ENCODE data around the gene SYNE3. TPM values are rescaled to one million over a fixed set of nuclear protein-coding genes. Genes with fewer than 3 reads are reported as not detected.
"Not testable (repeated sequence)": the region's sequence is repeated elsewhere in the genome, so short reads cannot be mapped to it uniquely, and the experiment has no call there.

The SYNE3 gene
- total RNA-seq, 1 donor from 2014 or later: 42.6 TPM

- peaks cover 13% of the 10 kb centered on the region for H3K36me3 Mint-ChIP-seq (ENCODE audit: low read depth)
- H3K4me3 Mint-ChIP-seq: peak overlapping the region; percentile 93
- DNase-seq (ENCODE audit: low spot score): peak; percentile 86
These were observed 576 bp downstream of the SYNE3 start for GRCh38 chr14:95515596-95516552.

GRCh38 chr14:95515080-95515489 lies 1.4 kb downstream of the SYNE3 start:
- Mint-ChIP-seq H3K4me3 (peak overlapping the region; percentile 93), H3K27ac (peak overlapping the region; percentile 94), H3K27me3 (ENCODE audit: insufficient read depth) (no peaks in the 10 kb centered on the region), H3K4me1 (ENCODE audit: low read depth) (peaks cover 75% of the 10 kb centered on the region), H3K36me3 (ENCODE audit: low read depth) (peaks cover 15% of the 10 kb centered on the region), H3K9me3 (no peaks in the 10 kb centered on the region)
- intact Hi-C loops (cut with micrococcal nuclease): loop anchor here (5.0 kb wide), 2 partner anchors 358 to 847 kb away; partner anchors contain the start of genes ATG2B, DICER1 and GSKIP
- no peak for DNase-seq (ENCODE audit: low spot score)

More at GRCh38 chr14:95515596-95516552, 576 bp downstream of the SYNE3 start:
- intact Hi-C loops (cut with micrococcal nuclease): loop anchor here (1.0 to 5.0 kb wide), 6 partner anchors 11 to 846 kb away; partner anchors contain the start of genes ATG2B, DICER1 and GSKIP
- peaks cover 76% of the 10 kb centered on the region for H3K4me1 Mint-ChIP-seq (ENCODE audit: low read depth)
- no peaks in the 10 kb centered on the region for H3K9me3 Mint-ChIP-seq
- peak overlapping the region; percentile 94 for H3K27ac Mint-ChIP-seq
- no peaks in the 10 kb centered on the region for H3K27me3 Mint-ChIP-seq (ENCODE audit: insufficient read depth)

- Mint-ChIP-seq H3K9me3 (no peaks in the 10 kb centered on the region), H3K4me1 (ENCODE audit: low read depth) (peaks cover 74% of the 10 kb centered on the region), H3K27me3 (ENCODE audit: insufficient read depth) (no peaks in the 10 kb centered on the region), H3K4me3 (peak overlapping the region; percentile 93), H3K27ac (peak overlapping the region; percentile 94), H3K36me3 (ENCODE audit: low read depth) (peaks cover 19% of the 10 kb centered on the region)
- DNase-seq (ENCODE audit: low spot score): no peak
- intact Hi-C loops (cut with micrococcal nuclease): loop anchor here (5.0 kb wide), 2 partner anchors 357 to 848 kb away; partner anchors contain the start of genes ATG2B, DICER1 and GSKIP
These were observed 2.0 kb downstream of the SYNE3 start for GRCh38 chr14:95514131-95515079.

DNA sequence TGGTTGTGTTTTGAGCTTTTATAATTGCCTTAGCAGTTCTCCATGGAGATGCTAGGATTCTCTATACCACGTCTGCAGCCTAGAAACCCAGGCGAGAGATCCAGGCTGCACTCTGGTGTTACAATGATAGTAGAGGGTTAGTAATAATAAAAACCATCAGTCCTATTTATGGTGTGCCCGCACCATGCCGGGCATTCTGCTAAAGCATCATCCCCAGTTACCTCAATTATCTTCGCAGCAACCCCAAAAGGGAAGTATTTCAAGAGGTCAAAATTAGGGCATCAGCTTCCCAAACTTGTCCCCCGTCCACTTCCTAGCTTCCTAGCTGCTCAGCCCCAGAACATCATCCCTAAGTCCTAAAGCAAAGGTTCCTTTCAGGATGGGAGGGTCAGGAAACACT lies 3.2 kb downstream of the SYNE3 start:
- no peak for DNase-seq (ENCODE audit: low spot score)
- H3K4me1 Mint-ChIP-seq (ENCODE audit: low read depth): peaks cover 73% of the 10 kb centered on the region
- intact Hi-C loops (cut with micrococcal nuclease): no loop called here
- peak overlapping the region; percentile 19 for H3K4me3 Mint-ChIP-seq
- H3K27ac Mint-ChIP-seq: peak overlapping the region; percentile 31
- H3K9me3 Mint-ChIP-seq: no peaks in the 10 kb centered on the region
- H3K36me3 Mint-ChIP-seq (ENCODE audit: low read depth): peaks cover 24% of the 10 kb centered on the region
- no peaks in the 10 kb centered on the region for H3K27me3 Mint-ChIP-seq (ENCODE audit: insufficient read depth)

DNA sequence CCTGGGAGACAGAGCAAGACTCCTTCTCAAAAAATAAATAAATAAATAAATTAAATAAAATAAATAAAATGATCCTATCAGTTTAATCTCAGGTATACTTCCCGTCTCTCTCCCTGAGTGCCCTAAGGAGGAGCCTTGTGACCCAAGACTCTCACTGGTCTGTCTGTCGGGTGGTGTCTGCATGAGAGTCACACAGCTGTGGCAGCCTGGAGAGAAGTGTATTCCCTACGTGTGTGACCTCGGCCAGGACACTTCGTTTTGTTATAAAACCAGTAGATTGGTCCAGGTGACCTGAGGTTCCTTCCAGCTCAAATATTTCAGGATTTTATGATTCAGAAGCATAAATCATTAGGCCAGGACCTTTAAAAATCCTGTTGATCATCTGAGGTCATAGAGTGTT lies 4.8 kb downstream of the SYNE3 start:
- Mint-ChIP-seq H3K36me3 (ENCODE audit: low read depth) (peaks cover 26% of the 10 kb centered on the region), H3K27me3 (ENCODE audit: insufficient read depth) (no peaks in the 10 kb centered on the region), H3K4me3 (no peak overlapping the region), H3K9me3 (no peaks in the 10 kb centered on the region), H3K4me1 (ENCODE audit: low read depth) (peaks cover 74% of the 10 kb centered on the region), H3K27ac (no peak overlapping the region)
- no peak for DNase-seq (ENCODE audit: low spot score)
- intact Hi-C loops (cut with micrococcal nuclease): no loop called here

DNA sequence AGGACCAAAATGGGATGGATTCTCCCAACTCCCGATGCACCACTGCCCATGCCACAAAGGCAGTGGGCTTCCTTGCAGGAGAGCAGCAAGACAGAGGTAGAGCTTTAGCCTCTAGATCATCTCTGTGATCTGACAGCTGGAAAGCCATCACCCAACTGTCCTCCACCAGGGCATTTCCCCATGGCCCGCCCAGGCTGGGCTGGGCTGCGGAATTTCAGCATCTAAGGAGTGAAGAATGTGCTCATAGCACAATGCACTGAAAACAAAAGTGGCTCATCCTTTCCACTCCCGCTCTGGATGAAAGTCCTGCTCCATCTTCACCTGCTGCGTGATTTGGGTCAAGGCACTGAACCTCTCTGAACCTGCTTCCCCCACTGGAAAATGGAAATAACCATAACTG lies 5.6 kb downstream of the SYNE3 start:
- peaks cover 81% of the 10 kb centered on the region for H3K4me1 Mint-ChIP-seq (ENCODE audit: low read depth)
- H3K27me3 Mint-ChIP-seq (ENCODE audit: insufficient read depth): no peaks in the 10 kb centered on the region
- no peaks in the 10 kb centered on the region for H3K9me3 Mint-ChIP-seq
- no peak overlapping the region for H3K27ac Mint-ChIP-seq
- H3K4me3 Mint-ChIP-seq: no peak overlapping the region
- H3K36me3 Mint-ChIP-seq (ENCODE audit: low read depth): peaks cover 26% of the 10 kb centered on the region
- DNase-seq (ENCODE audit: low spot score): no peak
- intact Hi-C loops (cut with micrococcal nuclease): no loop called here

DNA sequence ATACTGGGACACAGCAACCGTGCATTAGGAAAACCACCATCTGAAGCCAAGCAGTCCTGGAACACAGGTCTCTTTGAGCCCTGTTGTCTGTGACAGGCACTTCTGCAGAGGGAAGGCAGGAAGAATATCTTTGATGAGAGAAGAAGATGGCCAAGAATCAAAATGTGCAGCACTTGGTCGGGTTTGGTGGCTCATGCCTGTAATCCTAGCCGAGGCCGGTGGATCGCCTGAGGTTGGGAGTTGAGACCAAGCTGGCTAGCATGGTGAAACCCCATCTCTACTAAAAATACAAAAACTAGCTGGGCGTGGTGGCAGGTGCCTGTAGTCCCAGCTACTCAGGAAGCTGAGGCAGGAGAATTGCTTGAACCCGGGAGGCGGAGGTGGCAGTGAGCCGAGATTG lies 6.1 kb downstream of the SYNE3 start:
- H3K9me3 Mint-ChIP-seq; intact Hi-C loops (cut with micrococcal nuclease); H3K4me3 Mint-ChIP-seq; H3K27me3 Mint-ChIP-seq (ENCODE audit: insufficient read depth); DNase-seq (ENCODE audit: low spot score): not testable (repeated sequence)
- Mint-ChIP-seq H3K4me1 (ENCODE audit: low read depth) (peaks cover 81% of the 10 kb centered on the region), H3K27ac (peak overlapping the region; percentile 67), H3K36me3 (ENCODE audit: low read depth) (peaks cover 28% of the 10 kb centered on the region)

DNA sequence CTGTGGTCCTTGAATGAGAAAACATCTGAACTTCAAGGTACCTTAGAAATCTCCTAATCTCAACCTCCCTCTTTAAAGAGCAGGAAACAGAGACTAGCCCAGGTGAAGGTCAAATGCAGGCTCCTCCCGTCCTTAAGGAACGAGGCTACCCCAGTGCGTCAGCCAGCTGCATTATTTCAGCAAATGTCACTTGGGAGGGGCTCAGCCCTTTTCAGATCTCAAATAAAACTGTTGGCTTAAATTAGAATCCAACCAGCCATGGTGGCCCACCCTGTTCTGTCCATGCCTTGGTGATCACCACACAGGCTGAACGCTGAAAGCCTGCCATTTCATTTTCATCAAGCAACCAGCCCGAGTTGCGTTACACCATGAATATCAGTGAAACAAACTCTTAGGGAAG lies 7.0 kb downstream of the SYNE3 start:
- Mint-ChIP-seq H3K27ac (peak overlapping the region; percentile 9), H3K36me3 (ENCODE audit: low read depth) (peaks cover 28% of the 10 kb centered on the region), H3K9me3 (no peaks in the 10 kb centered on the region), H3K27me3 (ENCODE audit: insufficient read depth) (no peaks in the 10 kb centered on the region), H3K4me3 (no peak overlapping the region), H3K4me1 (ENCODE audit: low read depth) (peaks cover 83% of the 10 kb centered on the region)
- intact Hi-C loops (cut with micrococcal nuclease): no loop called here
- DNase-seq (ENCODE audit: low spot score): no peak

DNA sequence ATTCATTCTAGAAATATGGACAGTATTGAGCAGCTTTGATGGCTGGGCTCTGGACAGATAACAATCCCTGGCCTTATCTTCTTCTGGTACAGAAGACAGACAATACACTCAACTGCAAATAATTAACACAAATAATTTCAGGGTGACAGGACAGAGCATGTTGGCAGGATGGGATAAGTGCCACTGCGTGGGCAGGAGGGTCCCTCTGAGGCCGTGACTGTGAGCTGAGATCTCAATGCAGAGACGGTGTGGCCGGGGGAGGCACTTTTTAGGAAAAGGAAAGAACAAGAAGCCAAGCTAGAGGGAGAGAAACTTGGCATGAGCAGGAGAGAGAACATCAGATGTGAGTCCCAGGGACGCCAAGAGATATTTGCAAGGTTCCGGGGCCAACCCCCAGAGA lies 8.1 kb downstream of the SYNE3 start:
- Mint-ChIP-seq H3K27ac (peak overlapping the region; percentile 72), H3K9me3 (no peaks in the 10 kb centered on the region), H3K27me3 (ENCODE audit: insufficient read depth) (no peaks in the 10 kb centered on the region), H3K36me3 (ENCODE audit: low read depth) (peaks cover 32% of the 10 kb centered on the region), H3K4me1 (ENCODE audit: low read depth) (peaks cover 84% of the 10 kb centered on the region), H3K4me3 (no peak overlapping the region)
- intact Hi-C loops (cut with micrococcal nuclease): no loop called here
- no peak for DNase-seq (ENCODE audit: low spot score)

DNA sequence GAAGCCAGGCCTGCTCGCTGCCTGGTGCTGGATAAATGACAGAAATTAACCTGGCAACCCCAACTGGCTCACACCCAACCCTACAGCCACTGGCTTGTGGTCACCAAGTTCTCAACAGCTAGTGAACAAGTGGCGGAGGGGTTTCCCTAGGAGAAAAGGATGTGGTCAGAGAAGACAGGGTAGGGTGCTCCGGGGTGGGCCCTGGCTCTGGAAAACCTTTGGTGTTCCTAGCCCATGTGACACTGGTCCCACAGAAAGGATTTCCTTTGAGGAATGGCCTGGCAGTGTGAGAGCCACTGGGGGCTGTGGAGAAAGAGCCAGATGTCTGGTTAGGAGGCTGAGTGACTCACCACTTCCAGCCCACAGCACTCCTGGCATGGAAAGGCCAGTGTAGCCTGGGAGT lies 8.7 kb downstream of the SYNE3 start:
- Mint-ChIP-seq H3K4me1 (ENCODE audit: low read depth) (peaks cover 84% of the 10 kb centered on the region), H3K4me3 (peak overlapping the region; percentile 30), H3K27ac (peak overlapping the region; percentile 72), H3K36me3 (ENCODE audit: low read depth) (peaks cover 29% of the 10 kb centered on the region), H3K27me3 (ENCODE audit: insufficient read depth) (no peaks in the 10 kb centered on the region), H3K9me3 (no peaks in the 10 kb centered on the region)
- intact Hi-C loops (cut with micrococcal nuclease): loop anchor here (1.0 kb wide), 1 partner anchor 9 kb away; no protein-coding TSS in a partner anchor
- no peak for DNase-seq (ENCODE audit: low spot score)

GRCh38 chr14:95507174-95507573 lies 9.3 kb downstream of the SYNE3 start:
- intact Hi-C loops (cut with micrococcal nuclease): loop anchor here (1.0 kb wide), 1 partner anchor 9 kb away; no protein-coding TSS in a partner anchor
- peaks cover 89% of the 10 kb centered on the region for H3K4me1 Mint-ChIP-seq (ENCODE audit: low read depth)
- no peaks in the 10 kb centered on the region for H3K9me3 Mint-ChIP-seq
- peaks cover 32% of the 10 kb centered on the region for H3K36me3 Mint-ChIP-seq (ENCODE audit: low read depth)
- no peak for DNase-seq (ENCODE audit: low spot score)
- no peak overlapping the region for H3K27ac Mint-ChIP-seq
- H3K27me3 Mint-ChIP-seq (ENCODE audit: insufficient read depth): no peaks in the 10 kb centered on the region
- peak overlapping the region; percentile 15 for H3K4me3 Mint-ChIP-seq

GRCh38 chr14:95505030-95505589 lies 11.3 kb downstream of the SYNE3 start:
- Mint-ChIP-seq H3K4me3 (no peak overlapping the region), H3K27me3 (ENCODE audit: insufficient read depth) (no peaks in the 10 kb centered on the region), H3K4me1 (ENCODE audit: low read depth) (peaks cover 89% of the 10 kb centered on the region), H3K27ac (no peak overlapping the region), H3K36me3 (ENCODE audit: low read depth) (peaks cover 34% of the 10 kb centered on the region), H3K9me3 (no peaks in the 10 kb centered on the region)
- intact Hi-C loops (cut with micrococcal nuclease): no loop called here
- DNase-seq (ENCODE audit: low spot score): no peak
